Activated CD4-positive, CD25-positive, alpha-beta regulatory T cell (primary cell): Measurements from ENCODE around the gene HEATR5B.
"Not testable (repeated sequence)": the region's sequence is repeated elsewhere in the genome, so short reads cannot be mapped to it uniquely, and the experiment has no call there.

Source experiments
- DNase-seq, 4 experiments: peaks; one replicate each; lab custom pipeline; 2025; lab: John Stamatoyannopoulos, UW

Gene HEATR5B

DNA sequence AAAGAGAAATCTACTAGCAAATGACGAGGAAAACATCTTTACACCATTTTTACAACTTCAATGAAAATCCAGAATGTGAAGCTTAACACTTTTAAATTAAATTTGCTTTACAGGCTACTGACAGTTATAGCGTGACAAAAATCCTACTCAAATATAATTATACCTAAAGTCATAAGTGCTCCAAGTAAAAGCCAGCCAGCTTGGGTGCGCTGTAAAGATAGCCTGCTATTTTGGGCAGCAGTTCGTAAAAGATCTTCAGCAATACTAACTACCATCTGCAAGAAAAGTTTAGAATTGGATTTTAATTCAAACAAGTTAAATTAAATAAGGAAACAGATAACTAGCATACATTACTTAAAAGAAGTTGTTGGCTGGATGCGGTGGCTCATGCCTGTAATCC, 22.4 kb downstream of the HEATR5B start:
- no peak for DNase-seq

DNA sequence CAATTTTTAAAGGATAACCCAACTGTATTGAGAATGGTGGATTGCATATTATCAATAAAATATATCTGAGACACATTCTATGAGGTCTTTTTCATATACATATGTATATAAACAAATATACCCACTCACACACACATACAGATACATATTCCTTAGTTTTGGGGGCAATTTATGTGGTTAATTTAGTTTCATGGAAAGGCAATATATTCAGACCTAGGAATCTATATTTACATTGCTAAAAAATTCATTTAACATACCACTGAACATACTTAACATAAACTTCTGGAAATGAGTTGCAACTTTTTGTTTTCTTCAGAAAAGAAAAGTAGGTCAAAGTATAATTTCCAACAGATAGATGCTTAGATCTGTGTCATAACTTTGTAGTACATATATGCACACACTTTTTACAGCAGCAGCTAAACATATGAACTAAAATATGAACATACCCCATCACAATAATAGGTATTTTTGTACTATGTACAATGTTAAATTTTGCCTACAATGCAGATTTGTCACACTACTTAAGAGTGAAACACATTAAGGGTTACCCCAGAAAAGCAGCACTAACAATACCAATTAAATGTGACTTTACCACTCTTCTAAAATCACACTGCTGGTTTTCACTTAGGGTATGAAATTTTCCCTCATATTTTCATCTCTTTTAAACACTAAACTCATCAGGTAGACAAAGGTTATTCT, 23.0 kb downstream of the HEATR5B start:
- DNase-seq: no peak

DNA sequence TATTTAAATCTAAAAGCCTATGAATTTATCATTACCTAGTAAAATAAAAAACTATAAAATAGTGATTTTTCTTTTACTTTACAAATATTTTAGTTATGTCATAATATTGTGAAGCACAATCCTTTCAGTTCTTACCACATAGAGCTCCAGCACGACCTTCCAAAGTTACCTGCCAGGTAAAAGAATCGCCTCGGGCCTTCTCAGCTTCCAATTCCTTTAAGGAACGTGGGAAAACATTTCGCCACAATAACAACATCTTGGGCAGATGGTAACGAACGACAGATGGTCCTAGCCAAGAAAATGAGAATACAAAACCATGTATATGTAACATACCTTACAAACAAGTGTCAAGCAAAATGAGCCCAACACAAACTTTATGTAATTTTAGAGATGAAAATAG, 23.7 kb downstream of the HEATR5B start:
- no peak for DNase-seq

DNA sequence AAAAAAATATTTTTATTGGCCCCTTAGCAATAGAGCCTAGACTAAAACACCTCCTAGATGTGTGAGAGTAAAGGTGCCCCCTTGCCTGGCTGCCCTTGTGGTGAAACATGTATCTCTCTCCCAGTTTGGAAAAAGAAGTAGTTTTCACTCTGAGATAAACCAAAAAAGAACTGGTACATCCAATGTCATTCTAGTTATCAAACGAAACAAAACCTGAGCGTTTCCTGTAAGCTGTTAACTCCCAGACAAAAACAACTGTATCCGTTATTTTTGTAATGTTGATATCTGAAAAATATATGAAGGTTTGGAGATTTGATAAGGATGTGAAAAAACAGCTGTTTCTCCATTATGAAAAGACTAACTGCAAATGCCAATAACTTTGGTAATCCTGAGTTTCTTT, 24.3 kb downstream of the HEATR5B start:
- DNase-seq: no peak

DNA sequence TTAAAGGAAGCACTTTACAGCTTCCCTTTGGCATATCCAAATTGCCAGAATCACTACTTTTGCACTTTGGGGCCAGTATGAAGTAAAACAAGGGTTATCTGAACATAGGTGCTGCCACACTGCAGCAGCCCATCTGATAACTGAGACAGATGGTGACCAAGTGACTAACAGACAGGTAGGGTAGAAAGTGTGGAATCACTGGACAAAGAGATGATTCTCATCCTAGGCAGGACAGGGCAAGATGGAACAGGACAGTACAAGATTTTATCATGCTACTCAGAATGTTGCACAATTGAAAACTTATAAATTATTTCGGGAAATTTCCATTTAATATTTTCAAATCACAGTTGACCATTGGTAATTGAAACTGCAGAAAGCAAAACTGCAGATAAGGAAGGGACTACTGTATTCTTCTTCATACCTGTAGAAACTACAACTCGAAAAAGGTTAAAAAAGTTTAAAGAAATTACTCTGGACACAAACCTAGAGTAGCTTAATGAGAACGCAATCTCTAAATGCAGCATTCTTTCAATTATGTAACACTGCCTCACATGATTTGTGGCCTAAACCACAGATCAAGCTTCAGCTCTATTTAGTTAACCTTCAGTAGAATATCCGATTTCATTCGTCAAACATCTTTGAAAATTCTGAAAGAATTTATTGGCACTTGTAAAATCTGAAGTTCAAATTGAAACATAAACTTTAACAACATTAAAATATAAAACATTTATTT, 31.4 kb downstream of the HEATR5B start:
- no peak for DNase-seq

DNA sequence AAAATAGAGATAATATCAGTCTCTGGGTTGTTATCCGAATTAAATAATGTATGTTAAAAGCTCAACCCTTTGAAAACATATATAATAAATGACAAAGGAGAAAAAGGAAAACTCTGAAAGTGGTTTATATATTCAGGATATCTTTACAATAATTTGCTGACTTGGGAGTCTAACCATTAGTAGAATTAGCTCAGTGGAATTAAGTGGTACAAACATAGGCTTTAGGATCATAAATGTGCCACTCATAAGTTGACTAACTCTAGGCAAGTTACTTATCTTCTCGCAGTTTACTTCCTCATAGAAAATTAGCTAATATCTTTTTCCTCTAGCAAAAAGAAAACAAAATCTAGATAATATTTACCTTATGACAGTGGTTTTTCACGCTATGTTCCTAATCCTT, 44.6 kb downstream of the HEATR5B start:
- no peak for DNase-seq

DNA sequence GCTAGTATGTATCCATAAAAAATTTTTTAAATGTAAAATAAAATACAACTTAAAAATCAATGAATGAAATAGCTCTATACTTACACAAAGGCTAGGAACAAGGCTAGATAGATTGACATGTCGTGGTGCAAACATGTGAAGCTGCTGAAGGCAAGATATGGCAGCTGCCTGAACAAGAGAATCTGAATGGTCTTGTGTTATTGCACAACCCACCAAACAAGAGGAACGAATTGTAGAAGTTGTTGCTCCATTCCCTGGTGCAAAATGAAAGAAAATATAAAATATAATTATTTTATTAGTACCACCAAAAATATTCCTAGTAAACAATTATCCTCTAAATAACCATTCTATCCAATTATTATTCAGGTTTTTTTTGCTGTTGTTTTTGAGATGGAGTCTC, 46.4 kb downstream of the HEATR5B start:
- no peak for DNase-seq

DNA sequence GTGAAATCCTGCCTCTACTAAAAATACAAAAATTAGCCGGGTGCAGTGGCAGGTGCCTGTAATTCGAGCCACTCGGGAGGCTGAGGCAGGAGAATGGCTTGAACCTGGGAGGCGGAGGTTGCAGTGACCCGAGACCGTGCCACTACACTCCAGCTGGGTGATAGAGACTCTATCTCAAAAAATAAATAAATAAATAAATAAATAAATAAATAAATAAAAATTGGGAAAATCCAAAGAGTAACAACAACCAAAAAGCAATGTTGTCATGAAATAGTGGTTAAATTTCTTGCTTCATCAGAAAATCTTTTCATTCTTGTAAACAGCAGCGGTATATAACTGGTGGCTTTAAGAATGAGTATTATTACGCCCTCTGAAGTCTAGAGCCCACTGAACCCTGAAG, 54.4 kb downstream of the HEATR5B start:
- DNase-seq: no peak

DNA sequence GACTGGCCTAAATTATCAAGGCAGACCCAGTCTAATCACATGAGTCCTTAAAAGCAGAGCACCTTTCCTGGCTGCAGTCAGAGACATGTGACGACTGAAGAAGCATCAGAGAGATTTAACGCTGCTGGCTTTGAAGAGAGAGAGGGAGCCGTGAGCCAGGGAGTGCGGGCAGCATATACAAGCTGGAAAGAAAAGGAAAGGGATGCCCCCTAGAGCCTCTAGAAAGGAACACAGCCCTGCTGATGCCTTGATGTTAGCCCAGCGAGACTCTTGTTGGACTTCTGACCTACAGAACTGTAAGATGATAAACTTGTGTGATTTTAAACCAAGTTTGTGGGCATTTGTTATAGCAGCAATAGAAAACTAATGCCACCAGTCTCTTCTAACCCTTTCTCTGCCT, 58.1 kb downstream of the HEATR5B start:
- DNase-seq: no peak

DNA sequence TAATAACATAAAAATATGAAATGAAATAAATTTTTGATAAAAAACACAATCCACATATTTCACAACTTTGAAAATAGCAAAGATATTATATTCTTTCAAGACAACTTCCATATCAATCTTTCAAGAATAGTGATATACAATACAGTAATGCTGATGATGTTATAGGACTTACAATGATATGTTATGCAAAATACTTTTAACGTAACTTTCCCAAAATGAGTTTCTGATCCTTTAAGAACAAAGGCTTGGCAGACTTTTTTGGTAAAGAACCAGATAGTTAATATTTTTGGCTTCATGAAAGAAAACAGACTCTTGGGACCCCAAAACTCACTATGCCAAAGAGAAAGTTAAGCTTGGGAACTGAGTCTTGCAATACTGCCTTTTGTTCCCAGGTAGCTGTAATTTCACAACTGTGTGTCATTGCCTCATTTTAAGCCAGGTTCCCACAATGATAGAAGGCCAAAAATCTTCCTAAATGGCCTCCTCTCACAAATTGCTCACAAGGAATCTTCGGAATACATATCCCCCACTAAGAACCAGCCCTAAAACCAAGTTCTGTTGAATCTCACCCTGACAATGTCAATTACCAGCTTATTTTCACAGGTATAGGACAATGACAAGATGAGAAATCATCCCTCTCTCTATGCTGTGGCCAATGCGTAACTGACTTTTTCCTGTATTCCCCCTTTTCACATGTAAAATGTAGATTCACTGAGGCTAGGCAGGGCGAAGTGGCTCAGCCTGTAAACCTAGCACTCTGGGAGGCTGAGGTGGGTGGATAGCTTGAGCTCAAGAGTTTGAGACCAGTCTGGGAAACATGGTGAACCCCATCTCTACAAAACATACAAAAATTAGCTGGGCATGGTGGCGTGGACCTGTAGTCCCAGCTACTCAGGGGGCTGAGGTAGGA, 63.0 kb downstream of the HEATR5B start:
- DNase-seq: no peak

DNA sequence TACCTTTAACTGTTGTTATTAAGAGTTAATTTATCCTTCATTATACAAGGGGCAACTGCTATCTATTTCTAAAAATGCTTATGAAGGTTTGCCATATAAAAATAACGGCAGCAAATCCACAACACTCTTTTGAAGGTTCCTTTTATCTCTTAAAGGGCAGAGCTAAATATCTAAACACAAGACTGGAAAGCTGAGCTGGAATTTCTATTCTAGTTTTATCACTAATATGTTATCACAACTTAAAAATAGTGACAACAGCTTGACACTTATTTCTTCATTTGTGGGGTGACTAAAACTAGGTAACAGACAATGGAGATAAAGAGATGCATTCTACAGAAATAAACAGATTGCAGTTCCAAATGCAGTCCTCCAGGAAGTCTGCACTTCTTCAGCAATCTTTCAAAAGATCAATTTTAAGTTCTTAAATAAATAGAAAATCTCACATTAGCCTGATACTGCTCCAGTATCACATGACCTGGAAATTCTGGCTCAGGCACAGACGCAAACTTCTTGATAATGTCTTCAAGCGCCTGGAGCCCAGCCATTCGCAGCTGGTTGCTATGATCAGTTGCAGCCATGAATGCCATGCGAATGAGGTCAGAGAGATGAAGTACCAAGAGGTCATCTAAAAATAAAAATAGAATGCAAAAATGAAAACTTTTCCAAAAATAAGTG, 63.8 kb downstream of the HEATR5B start:
- no peak for DNase-seq

DNA sequence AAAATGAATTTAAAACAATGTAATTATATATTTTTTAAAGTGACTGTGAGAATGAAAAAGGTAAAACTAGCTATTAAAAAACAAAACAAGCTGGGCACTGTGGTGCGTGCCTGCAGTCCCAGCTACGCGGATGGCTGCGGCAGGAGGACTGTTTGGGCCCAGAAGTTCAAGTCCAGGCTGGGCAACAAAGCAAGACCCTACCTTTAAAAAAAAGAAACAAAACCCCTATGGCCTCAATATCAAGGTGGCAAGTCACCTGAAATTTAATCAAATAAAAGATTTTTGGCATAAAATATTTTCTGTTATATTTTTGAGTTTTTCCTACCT, 70.9 kb downstream of the HEATR5B start:
- no peak for DNase-seq

DNA sequence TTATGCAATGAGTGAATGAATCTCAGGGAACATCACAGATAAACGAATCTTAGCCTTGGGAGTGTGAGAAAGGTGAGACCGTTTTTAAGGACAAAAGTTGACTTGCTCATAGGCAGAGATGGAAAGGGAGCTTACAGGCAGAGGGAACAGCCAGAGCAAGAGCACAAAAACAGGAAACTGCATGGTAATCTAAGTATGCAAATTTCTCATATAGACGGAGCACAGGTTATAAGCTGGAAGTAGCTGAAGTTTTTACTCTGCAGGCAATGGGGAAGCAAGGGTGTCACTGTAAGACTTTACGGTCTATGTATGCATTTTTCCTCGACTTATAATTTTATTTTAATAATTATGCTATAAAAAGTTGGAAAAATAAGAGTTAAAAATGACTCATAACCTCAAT, 73.0 kb downstream of the HEATR5B start:
- DNase-seq: no peak

DNA sequence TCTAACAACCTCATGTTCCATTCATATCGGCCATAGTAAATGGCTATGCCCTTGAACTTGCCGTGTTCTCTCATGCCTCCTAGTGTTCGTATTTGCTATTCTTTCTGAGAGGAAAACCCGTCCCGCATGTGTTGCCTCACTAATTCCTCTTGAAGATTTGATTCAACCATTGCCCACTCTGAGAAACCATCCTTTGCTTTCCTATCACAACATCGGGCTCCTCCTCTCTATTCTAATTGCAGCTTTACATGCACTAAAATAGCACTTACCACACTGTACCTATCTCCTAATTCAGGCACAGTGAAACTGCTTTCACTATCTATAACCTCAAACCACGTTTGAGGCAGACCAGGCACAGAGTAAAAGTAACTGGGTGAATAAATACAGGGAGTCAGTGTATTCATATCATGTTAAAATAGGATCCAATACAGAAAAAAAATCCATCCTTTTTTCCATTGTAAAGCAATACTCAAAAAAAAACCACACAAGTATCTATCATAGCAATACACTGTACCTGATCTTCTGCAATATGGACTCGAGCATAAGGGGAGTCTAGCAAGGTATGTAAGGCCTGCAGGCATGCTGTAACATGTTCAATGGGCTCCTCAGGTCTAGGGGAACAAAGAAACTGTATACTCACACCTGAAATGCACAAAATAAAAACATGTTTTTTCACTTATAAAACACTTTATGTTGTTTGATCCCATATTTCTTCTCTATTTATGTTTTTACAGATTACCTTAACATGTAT, 78.9 kb downstream of the HEATR5B start:
- no peak for DNase-seq

DNA sequence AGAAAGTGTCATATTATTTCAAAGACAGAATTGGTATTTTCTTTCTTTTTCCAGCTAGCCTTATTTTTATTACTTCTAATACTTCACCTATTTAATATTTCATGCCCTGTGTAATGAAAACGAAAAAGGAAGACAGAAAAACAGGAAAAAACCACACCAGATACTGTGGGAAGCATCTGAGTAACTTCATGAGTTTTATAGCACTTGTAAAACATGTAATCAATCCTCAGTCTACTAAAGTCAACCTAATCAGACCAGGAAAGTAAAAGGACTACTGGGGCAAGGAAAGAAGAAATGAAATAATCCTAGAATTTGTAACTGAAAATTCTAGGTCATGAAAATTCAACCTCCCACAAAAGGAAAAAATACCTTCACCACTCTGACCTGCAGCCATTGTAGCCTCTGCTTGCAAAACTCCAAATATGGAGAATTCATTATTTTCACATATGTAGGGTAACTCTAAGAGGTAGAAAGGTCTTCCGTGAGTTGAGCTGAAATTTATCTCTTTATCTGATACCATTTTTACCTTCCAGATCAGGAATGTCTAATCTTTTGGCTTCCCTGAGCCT, 83.1 kb downstream of the HEATR5B start:
- DNase-seq: no peak

DNA sequence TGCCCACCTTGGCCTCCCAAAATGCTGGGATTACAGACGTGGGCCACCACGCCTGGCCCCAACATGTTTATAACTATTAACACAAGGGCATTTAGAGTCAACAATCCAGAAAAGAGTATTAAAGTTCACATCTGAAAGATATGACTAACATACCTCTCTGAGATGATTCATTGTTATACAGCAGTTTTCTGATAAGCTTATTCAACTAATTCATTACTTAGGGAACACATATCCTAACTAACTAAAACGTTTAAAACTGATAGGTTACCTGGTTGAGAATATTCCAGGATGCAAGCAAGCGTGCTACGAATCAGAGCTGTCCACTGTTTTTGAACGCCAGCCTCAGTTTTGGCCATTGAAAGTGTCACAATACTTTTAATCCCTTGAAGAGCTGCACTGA, 83.9 kb downstream of the HEATR5B start:
- no peak for DNase-seq

DNA sequence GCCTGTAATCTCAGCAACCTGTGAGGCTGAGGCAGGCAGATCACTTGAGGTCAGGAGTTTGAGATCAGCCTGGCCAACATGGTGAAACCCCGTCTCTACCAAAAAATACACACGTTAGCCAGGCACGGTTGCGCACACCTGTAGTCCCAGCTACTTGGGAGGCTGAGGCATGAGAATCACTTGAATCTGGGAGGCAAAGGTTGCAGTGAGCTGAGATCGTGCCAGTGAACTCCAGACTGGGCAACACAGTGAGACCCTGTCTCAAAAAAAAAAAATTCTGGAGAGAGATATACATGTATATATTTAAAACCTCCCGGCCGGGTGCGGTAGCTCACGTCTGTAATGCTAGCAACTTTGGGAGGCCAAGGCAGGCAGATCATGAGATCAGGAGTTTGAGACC, 84.8 kb downstream of the HEATR5B start:
- not testable (repeated sequence) for DNase-seq

DNA sequence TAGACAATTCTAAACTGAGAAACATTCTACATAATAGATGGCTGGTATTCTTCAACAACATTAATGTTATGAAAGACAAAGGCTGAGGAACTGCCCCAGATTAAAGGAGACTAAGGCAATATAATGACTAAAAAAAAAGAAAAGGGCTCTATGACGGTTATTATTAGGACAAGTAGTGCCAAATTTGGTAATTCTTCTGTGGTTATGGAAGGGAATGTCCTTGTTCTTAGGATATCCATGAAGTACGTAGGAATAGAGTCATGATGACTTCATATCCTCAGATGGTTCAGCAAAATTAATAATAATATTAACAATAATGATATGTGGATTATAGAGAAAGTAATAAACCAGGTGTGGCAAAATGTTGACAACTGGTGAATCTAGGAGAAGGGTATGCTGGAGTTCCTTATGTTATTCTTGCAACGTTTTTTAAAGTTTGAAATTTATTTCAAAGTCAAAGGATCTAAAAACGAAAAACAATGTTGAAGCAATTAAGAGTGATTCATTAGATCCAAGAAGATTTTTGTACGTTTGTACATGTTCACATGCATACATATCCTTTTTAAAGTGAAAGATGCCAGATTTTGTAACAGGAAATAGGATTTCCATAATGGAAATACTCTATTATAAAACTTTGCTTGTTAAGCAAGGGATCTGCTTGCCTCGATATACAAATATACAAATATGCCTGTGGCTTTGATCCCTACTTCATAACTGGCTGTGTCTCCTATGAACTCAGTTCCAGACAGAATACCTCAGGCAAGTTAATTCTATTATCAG, 90.1 kb downstream of the HEATR5B start:
- no peak for DNase-seq

DNA sequence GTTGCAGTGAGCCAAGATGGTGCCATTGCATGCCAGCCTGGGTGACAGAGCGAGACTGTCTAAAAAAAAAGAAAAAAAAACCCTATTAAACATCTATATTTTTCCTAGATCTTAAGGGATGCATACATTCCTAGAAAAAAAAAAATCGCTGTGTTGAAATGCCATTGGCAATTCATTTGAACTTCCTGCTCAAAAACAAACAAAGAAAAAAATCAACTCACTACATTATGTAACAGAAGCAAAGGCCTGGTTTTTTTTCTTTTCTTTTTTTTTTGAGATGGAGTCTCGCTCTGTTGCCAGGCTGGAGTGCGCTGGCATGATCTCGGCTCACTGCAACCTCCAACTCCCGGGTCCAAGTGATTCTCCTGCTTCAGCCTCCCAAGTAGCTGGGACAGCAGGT, 96.2 kb downstream of the HEATR5B start:
- DNase-seq: no peak

DNA sequence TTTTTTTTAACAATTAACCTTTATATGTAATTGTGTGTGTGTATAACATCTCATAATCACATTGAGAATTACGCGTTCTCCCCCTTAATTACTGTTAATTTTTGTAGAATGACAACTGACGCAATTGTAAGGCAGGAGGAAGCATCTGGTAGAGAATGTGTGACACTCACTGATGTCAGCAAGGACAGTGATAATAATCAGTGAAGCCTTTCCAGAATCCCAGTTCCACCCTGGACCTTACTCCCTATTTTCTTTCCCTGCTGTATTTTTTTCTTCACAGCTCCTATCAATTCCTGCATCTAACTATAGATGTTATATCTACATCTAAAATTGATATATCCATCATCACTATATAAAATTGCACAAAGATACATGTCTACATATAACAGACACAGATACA, 101.7 kb downstream of the HEATR5B start:
- DNase-seq: no peak

DNA sequence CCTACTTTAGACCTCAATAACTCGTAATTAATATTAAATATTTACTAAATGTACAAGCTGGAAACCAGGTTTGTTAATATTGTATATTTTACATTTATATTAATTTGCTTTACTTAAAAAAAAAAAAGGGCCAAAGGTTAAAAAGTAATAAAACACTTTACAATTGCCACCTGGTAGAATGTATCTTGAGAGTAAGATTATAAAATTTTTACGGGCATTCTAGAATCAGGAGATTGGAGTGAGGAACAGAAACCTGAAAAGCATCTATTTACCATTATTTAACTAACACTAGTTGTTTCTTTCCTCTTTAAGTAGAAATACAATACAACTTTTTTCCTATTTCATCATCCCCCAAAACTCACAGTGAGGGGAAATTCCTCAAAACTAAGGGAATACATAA, 102.3 kb downstream of the HEATR5B start:
- DNase-seq: no peak
